Vagina (tissue), 2 donors: Measurements from ENCODE around the gene AURKA. TPM values are rescaled to one million over a fixed set of nuclear protein-coding genes. Genes with fewer than 3 reads are reported as not detected.
A peak's percentile ranks its signal among the peaks of the same experiment; 100 is the strongest.

Source experiments
- DNase-seq, 2 donors: peaks; one replicate each; pipeline ENCODE4 v3.0.0-alpha.2; 2017; ENCODE audit errors: extremely low spot score in 2 of 2
- H3K27ac ChIP-seq: fragments of 200-600 bp; sonication (generic); one replicate; pipeline ENCODE4 v1.5.1; 2019
- H3K27me3 ChIP-seq: fragments of 200-600 bp; sonication (generic); one replicate; pipeline ENCODE4 v1.5.1; 2019
- H3K36me3 ChIP-seq, 2 donors: fragments of 200-600 bp; sonication (generic); one replicate each; pipeline ENCODE4 v1.5.1; 2017 to 2019
- H3K4me1 ChIP-seq: fragments of 200-600 bp; sonication (generic); one replicate; pipeline ENCODE4 v1.5.1; 2019
- H3K4me3 ChIP-seq, 2 donors: fragments of 200-600 bp; sonication (generic); 1 replicate in 1 of 2; 2 replicates in 1 of 2; pipeline ENCODE4 v1.5.1; 2016 to 2019
- H3K9me3 ChIP-seq: fragments of 200-600 bp; sonication (generic); one replicate; pipeline ENCODE4 v1.5.1; 2019
- POLR2A ChIP-seq, 2 donors: fragments of 450-650 bp; IDR thresholded peaks; one replicate each; pipeline ENCODE4 v1.6.1; 2017; ENCODE audit warnings: antibody characterized with exemption in 2 of 2, mild to moderate bottlenecking in 2 of 2, moderate library complexity in 2 of 2
- POLR2AphosphoS5 ChIP-seq, 2 donors: sonication (generic); formaldehyde crosslinking; IDR thresholded peaks; one replicate each; pipeline ENCODE4 v1.9.0; 2017; ENCODE audit warnings: antibody characterized with exemption in 2 of 2, mild to moderate bottlenecking in 2 of 2, low read depth in 1 of 2; ENCODE audit not compliant: insufficient read depth in 1 of 2
- intact Hi-C: fragments of 100-400 bp; cut with DNase I; formaldehyde crosslinking; loops from one replicate; pipeline ENCODE4 v1.15.1; 2023
- total RNA-seq: library from RNA; depleted of rRNA; stranded (reverse); fragments of >200 nt; gene quantifications from one replicate; pipeline ENCODE4 v1.2.3, GENCODE V29; 2016
- TF ChIP-seq, protein P1 (sequence below), 3 experiments: fragments of 450-650 bp in 2 of 3; fragments of 200-600 bp in 1 of 3; sonication (generic) in 1 of 3; IDR thresholded peaks; one replicate each; pipeline ENCODE4 v1.5.1; 2017 to 2019; ENCODE audit warnings: antibody characterized with exemption in 3 of 3, mild to moderate bottlenecking in 2 of 3, moderate library complexity in 2 of 3

Gene AURKA
- total RNA-seq, result 2.2 TPM

DNA sequence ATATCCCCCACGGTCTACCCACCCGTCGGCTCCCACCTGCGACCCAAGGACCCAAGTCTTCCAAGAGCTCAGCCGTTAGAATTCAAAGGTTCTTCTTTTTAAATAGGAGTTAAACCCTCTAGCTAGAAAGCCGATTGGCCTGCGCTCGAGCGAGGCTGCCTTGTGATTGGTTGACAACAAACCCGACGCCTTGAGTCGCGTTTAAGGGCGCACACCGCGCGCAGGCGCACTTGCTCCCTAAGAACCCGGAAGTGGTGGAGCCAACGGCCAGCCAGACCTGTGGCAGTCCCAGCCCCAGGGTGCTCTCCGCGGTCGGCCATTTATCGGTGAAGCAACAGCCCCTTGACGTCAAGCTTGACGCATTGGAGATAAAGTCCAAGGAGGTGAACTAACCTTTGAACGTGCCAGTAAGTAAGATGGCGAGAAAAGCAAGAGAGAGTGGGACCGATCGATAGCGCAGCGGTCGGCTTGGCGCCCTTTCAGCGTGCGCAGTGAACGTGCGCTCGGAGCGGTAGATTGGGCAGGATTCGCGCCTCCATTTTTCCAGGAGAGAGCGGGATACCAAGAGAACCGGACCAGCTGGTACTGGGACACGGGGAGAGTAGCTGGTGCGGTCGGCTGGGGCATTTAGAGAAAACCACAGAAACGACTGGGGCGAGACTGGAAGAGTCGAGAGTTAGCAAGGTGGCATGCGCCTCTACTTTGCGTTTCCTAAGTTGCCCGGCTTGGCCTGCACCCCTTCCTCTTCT lies at the start of gene AURKA, which contains the start of gene CSTF1:
TSS of gene AURKA (minus strand) at position 84 of the 749 bp plus-strand sequence. CDS start 4,018 bp downstream, outside the sequence.
TSS of gene CSTF1 (plus strand) at position 514 of the 749 bp plus-strand sequence. CDS start 2,908 bp downstream, outside the sequence.
- Histone ChIP-seq H3K27me3 (no peaks in the 10 kb centered on the region), H3K4me1 (peaks cover 20% of the 10 kb centered on the region), H3K36me3 (peaks cover 0 to 18% of the 10 kb centered on the region in 2 donors), H3K4me3 (peak within 1 kb of the TSS; percentile 88 to 90), H3K27ac (peak within 1 kb of the TSS; percentile 85), H3K9me3 (no peaks in the 10 kb centered on the region)
- peak in 1 of 2 donors; percentile 20 for TF ChIP-seq POLR2A (IDR thresholded peaks at IDR 0.05)
- TF ChIP-seq, protein P1, sequence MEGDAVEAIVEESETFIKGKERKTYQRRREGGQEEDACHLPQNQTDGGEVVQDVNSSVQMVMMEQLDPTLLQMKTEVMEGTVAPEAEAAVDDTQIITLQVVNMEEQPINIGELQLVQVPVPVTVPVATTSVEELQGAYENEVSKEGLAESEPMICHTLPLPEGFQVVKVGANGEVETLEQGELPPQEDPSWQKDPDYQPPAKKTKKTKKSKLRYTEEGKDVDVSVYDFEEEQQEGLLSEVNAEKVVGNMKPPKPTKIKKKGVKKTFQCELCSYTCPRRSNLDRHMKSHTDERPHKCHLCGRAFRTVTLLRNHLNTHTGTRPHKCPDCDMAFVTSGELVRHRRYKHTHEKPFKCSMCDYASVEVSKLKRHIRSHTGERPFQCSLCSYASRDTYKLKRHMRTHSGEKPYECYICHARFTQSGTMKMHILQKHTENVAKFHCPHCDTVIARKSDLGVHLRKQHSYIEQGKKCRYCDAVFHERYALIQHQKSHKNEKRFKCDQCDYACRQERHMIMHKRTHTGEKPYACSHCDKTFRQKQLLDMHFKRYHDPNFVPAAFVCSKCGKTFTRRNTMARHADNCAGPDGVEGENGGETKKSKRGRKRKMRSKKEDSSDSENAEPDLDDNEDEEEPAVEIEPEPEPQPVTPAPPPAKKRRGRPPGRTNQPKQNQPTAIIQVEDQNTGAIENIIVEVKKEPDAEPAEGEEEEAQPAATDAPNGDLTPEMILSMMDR (IDR thresholded peaks at IDR 0.05), result no peak
- TF ChIP-seq POLR2AphosphoS5 (IDR thresholded peaks at IDR 0.05; ENCODE audit: insufficient read depth in 1 of 2, low read depth in 1 of 2), result peak; percentile 94 to 96
- DNase-seq, result peak; percentile 99 to 100
- intact Hi-C loops, result loop anchor here (10.0 kb wide), 1 partner anchor 72 kb away; the partner anchor contains the start of gene RTF2

GRCh38 chr20:56440346-56441007 lies 48.5 kb upstream of the AURKA start:
- H3K4me3 ChIP-seq, result no peak overlapping the region
- intact Hi-C loops, result no loop called here
- H3K4me1 ChIP-seq, result peaks cover 12% of the 10 kb centered on the region
- no peaks in the 10 kb centered on the region for H3K36me3 ChIP-seq
- TF ChIP-seq, protein P1 (IDR thresholded peaks at IDR 0.05), result no peak
- TF ChIP-seq POLR2AphosphoS5 (IDR thresholded peaks at IDR 0.05; ENCODE audit: insufficient read depth in 1 of 2, low read depth in 1 of 2) (no peak), POLR2A (IDR thresholded peaks at IDR 0.05) (no peak)
- H3K27ac ChIP-seq, result no peak overlapping the region
- H3K27me3 ChIP-seq, result no peaks in the 10 kb centered on the region
- DNase-seq, result no peak
- no peaks in the 10 kb centered on the region for H3K9me3 ChIP-seq

DNA sequence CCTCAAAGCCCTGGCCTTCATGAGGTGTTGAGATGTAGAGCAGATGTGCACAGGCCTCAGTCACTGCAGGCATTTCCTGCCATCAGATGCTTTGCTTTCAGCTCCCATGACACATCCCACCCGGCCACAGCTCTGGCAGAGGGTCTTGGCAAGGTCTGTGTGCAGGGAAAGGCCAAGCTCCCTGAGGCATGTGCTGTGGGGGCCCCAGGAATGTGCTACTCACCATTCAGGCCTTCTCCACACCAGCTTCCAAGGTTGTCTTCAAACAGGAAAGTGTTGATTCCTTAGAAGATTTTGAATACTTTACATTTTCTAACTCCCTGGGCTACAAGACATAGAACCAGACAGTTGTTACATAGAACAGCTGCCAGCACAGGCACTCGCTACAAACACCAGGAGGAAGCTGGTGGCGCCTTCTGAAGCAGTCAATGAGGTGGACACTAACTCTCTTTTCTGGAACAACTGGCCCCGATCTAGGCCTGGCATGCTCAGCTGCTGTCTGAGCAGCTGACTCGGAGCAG lies 47.8 kb upstream of the AURKA start:
- Histone ChIP-seq H3K27me3 (no peaks in the 10 kb centered on the region), H3K9me3 (no peaks in the 10 kb centered on the region), H3K4me1 (peaks cover 12% of the 10 kb centered on the region), H3K4me3 (no peak overlapping the region), H3K27ac (no peak overlapping the region), H3K36me3 (no peaks in the 10 kb centered on the region)
- TF ChIP-seq, protein P1 (IDR thresholded peaks at IDR 0.05), result no peak
- TF ChIP-seq POLR2A (IDR thresholded peaks at IDR 0.05) (no peak), POLR2AphosphoS5 (IDR thresholded peaks at IDR 0.05; ENCODE audit: insufficient read depth in 1 of 2, low read depth in 1 of 2) (no peak)
- DNase-seq, result no peak
- intact Hi-C loops, result no loop called here

GRCh38 chr20:56438284-56438683 lies 46.3 kb upstream of the AURKA start:
- no peak overlapping the region for H3K4me3 ChIP-seq
- H3K9me3 ChIP-seq, result no peaks in the 10 kb centered on the region
- intact Hi-C loops, result no loop called here
- H3K27ac ChIP-seq, result no peak overlapping the region
- no peak for TF ChIP-seq POLR2AphosphoS5 (IDR thresholded peaks at IDR 0.05; ENCODE audit: insufficient read depth in 1 of 2, low read depth in 1 of 2)
- no peak for TF ChIP-seq POLR2A (IDR thresholded peaks at IDR 0.05)
- TF ChIP-seq, protein P1 (IDR thresholded peaks at IDR 0.05), result no peak
- peaks cover 12% of the 10 kb centered on the region for H3K4me1 ChIP-seq
- no peak for DNase-seq
- no peaks in the 10 kb centered on the region for H3K36me3 ChIP-seq
- no peaks in the 10 kb centered on the region for H3K27me3 ChIP-seq
